Natural killer cell (primary cell): ENCODE results near the gene FOS. TPM values are rescaled to one million over a fixed set of nuclear protein-coding genes. Genes with fewer than 3 reads are reported as not detected.

Source experiments
- ATAC-seq, 3 donors: fragments of 150-1000 bp in 2 of 3; fragments of 200-7000 bp in 1 of 3; cut with Tn5 transposase; 1 replicate in 1 of 3; 2 replicates in 2 of 3; pipeline ENCODE4 v1.10.0; 2021; ENCODE audit warnings: mild to moderate bottlenecking in 2 of 3, moderate library complexity in 2 of 3
- DNase-seq, 2 donors: peaks; one replicate each; pipeline versions ENCODE4 v3.0.0 to v3.0.0-alpha.2; 2013 to 2021; ENCODE audit warnings: mixed read lengths in 1 of 2
- H3K27ac ChIP-seq: one replicate; pipeline ENCODE4 v1.5.1; 2013; ENCODE audit warnings: mild to moderate bottlenecking, low read length
- H3K27me3 ChIP-seq: one replicate; pipeline ENCODE4 v1.6.1; 2013; ENCODE audit warnings: low read length; ENCODE audit not compliant: control insufficient read depth, insufficient read depth
- H3K36me3 ChIP-seq: one replicate; pipeline ENCODE4 v1.6.1; 2013; ENCODE audit warnings: low read length; ENCODE audit not compliant: control insufficient read depth, insufficient read depth
- H3K4me1 ChIP-seq: one replicate; pipeline ENCODE4 v1.6.1; 2013; ENCODE audit warnings: low read length; ENCODE audit not compliant: control insufficient read depth, insufficient read depth
- H3K4me3 ChIP-seq: one replicate; pipeline ENCODE4 v1.5.1; 2013; ENCODE audit warnings: low read length
- H3K9me3 ChIP-seq: one replicate; pipeline ENCODE4 v1.6.1; 2013; ENCODE audit warnings: low read length; ENCODE audit not compliant: control insufficient read depth, insufficient read depth
- H3K27ac Mint-ChIP-seq, 2 donors: one replicate each; pipeline ENCODE4 v1.8.0; 2022; ENCODE audit warnings: mild to moderate bottlenecking in 2 of 2, mixed read lengths in 2 of 2, moderate library complexity in 1 of 2
- H3K27me3 Mint-ChIP-seq, 2 donors: one replicate each; pipeline ENCODE4 v1.8.0; 2022; ENCODE audit warnings: low read depth in 2 of 2, mixed read lengths in 2 of 2
- H3K36me3 Mint-ChIP-seq: one replicate; pipeline ENCODE4 v1.8.0; 2022; ENCODE audit warnings: mixed read lengths
- H3K4me1 Mint-ChIP-seq, 2 donors: one replicate each; pipeline ENCODE4 v1.8.0; 2022; ENCODE audit warnings: mixed read lengths in 2 of 2
- H3K4me3 Mint-ChIP-seq: one replicate; pipeline ENCODE4 v1.8.0; 2022; ENCODE audit warnings: mild to moderate bottlenecking, moderate library complexity, mixed read lengths
- H3K9me3 Mint-ChIP-seq, 2 donors: one replicate each; pipeline ENCODE4 v1.8.0; 2022; ENCODE audit warnings: mixed read lengths in 2 of 2
- CTCF ChIP-seq: fragments of 200-600 bp; IDR thresholded peaks from one replicate; pipeline ENCODE4 v1.8.0; 2022; ENCODE audit warnings: antibody characterized with exemption
- WGBS: methylation state at CpG from one replicate; pipeline ENCODE4 v1.1.7; 2013; ENCODE audit warnings: missing lambda C conversion rate; ENCODE audit not compliant: insufficient coverage; 5-methylcytosine and 5-hydroxymethylcytosine counted together
- intact Hi-C: fragments of 100-400 bp; cut with micrococcal nuclease; formaldehyde crosslinking; loops from one replicate; pipeline ENCODE4 v1.14.2; 2022
- total RNA-seq, 4 donors: library from RNA; stranded (reverse); fragments of 120-200 nt in 1 of 4; gene quantifications; one replicate each; pipeline versions ENCODE4 v1.2.3 to v1.2.4, GENCODE V29; 2013 to 2022

FOS gene
- total RNA-seq, 3 donors from 2014 or later (not counting 1 experiment from before 2014, with no cell fraction given), result 2,527 to 3,257 (median 3,104) TPM

GRCh38 chr14:75231320-75231719 lies 47.3 kb upstream of the FOS start:
- intact Hi-C loops, result no loop called here
- WGBS, result 77% methylated on average over 2 of the region's 2 CpGs
- Histone ChIP-seq H3K4me3 (no peak overlapping the region), H3K27me3 (no peaks in the 10 kb centered on the region), H3K27ac (no peak overlapping the region), H3K9me3 (no peaks in the 10 kb centered on the region), H3K4me1 (peaks cover 66% of the 10 kb centered on the region), H3K36me3 (no peaks in the 10 kb centered on the region)
- ATAC-seq, result no peak
- no peaks in the 10 kb centered on the region for H3K9me3 Mint-ChIP-seq
- H3K4me3 Mint-ChIP-seq, result no peak overlapping the region
- peak overlapping the region; percentile 82 to 85 for H3K27ac Mint-ChIP-seq
- H3K36me3 Mint-ChIP-seq, result no peaks in the 10 kb centered on the region
- H3K27me3 Mint-ChIP-seq, result no peaks in the 10 kb centered on the region
- DNase-seq, result no peak
- peaks cover 48 to 78% of the 10 kb centered on the region in 2 donors for H3K4me1 Mint-ChIP-seq
- TF ChIP-seq CTCF, result no peak

- peaks cover 48 to 69% of the 10 kb centered on the region in 2 donors for H3K4me1 Mint-ChIP-seq
- H3K36me3 ChIP-seq, result no peaks in the 10 kb centered on the region
- 67% methylated on average over 1 of the region's 1 CpG for WGBS
- TF ChIP-seq CTCF, result no peak
- no peak for DNase-seq
- no peaks in the 10 kb centered on the region for H3K9me3 Mint-ChIP-seq
- H3K27ac Mint-ChIP-seq, result peak overlapping the region; percentile 83 to 85
- H3K4me3 ChIP-seq, result no peak overlapping the region
- peak overlapping the region; percentile 57 for H3K27ac ChIP-seq
- intact Hi-C loops, result loop anchor here (1.0 to 2.0 kb wide), 4 partner anchors 15 to 99 kb away; partner anchors contain the start of gene FOS
- H3K4me3 Mint-ChIP-seq, result peak overlapping the region; percentile 21
- no peaks in the 10 kb centered on the region for H3K27me3 ChIP-seq
- H3K4me1 ChIP-seq, result peaks cover 66% of the 10 kb centered on the region
- no peaks in the 10 kb centered on the region for H3K27me3 Mint-ChIP-seq
- no peaks in the 10 kb centered on the region for H3K9me3 ChIP-seq
- ATAC-seq, result no peak
- no peaks in the 10 kb centered on the region for H3K36me3 Mint-ChIP-seq
Measured at GRCh38 chr14:75232191-75232590, 46.4 kb upstream of the FOS start.

- H3K27me3 Mint-ChIP-seq, result no peaks in the 10 kb centered on the region
- ATAC-seq, result peak; percentile 81 to 90 (median 81)
- Histone ChIP-seq H3K27ac (peak overlapping the region; percentile 57), H3K4me1 (peaks cover 62% of the 10 kb centered on the region), H3K27me3 (no peaks in the 10 kb centered on the region), H3K36me3 (no peaks in the 10 kb centered on the region), H3K9me3 (no peaks in the 10 kb centered on the region), H3K4me3 (no peak overlapping the region)
- peak overlapping the region; percentile 21 for H3K4me3 Mint-ChIP-seq
- no peaks in the 10 kb centered on the region for H3K9me3 Mint-ChIP-seq
- intact Hi-C loops, result loop anchor here (1.0 to 2.0 kb wide), 4 partner anchors 15 to 100 kb away; partner anchors contain the start of gene FOS
- TF ChIP-seq CTCF, result peak; percentile 33
- peaks cover 48 to 69% of the 10 kb centered on the region in 2 donors for H3K4me1 Mint-ChIP-seq
- no peaks in the 10 kb centered on the region for H3K36me3 Mint-ChIP-seq
- H3K27ac Mint-ChIP-seq, result peak overlapping the region; percentile 83 to 85
- 67% methylated on average over 1 of the region's 2 CpGs for WGBS
- peak; percentile 50 to 90 for DNase-seq
Measured at GRCh38 chr14:75232597-75232996, 46.0 kb upstream of the FOS start.
